ENCODE measurements around the gene STK33.

Gene STK33

DNA sequence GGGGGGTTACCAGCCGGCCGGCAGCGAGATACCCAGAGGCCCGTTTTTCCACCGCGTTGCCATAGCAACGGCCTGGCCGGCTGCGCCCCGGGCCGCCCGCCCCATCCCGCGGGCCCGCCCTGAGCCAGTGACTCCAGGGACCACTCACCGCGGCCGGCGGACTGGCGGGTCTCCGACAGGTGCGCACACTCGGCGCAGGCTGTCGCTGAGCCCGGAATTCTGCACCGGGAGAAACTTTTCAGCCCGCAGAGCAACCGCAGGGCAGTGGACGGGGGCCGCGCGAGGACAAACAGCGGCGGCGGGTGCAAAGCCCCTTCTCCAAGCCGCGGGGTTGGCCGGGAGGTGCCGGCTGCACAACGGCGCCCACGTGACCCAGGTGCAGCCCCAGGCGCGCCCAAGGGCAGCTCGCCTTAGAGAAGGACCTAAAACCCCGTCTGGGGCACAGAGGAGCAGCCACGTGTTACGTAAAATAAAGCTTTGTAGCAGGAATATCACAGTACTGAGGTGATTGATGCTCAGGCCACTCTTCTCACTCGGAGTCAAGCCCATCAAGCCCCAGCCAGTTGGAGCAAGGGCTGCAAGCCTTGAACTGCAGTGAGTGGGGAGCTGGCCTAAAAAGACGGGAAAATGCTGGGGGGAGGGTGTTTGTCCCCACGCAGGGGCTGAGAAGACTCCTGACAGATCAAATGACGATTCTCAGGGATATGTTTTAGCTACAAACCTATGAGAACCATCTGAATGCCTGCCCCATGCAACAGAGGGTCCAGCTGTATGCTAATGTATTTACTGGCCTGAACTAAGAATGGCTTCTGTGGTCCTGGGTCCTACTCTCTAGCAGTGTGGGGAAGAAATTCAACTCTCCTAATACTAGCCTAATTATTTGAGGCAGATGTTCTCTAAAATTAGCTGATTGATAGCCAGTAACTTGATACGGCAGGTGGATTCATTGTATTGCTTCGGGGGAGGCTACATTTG lies at the start of gene STK33:
Gene STK33, minus strand, starts transcription at position 294 of the 975 bp plus-strand sequence. CDS start 119,323 bp downstream, outside the sequence.
- peak; percentile 32 for DNase-seq (ENCODE audit: low read depth)

GRCh38 chr11:8642196-8642841 lies 48.3 kb upstream of the STK33 start:
- no peak for DNase-seq (ENCODE audit: low read depth)

GRCh38 chr11:8641332-8641731 lies 47.3 kb upstream of the STK33 start:
- DNase-seq (ENCODE audit: low read depth): no peak

GRCh38 chr11:8640267-8640906 lies 46.4 kb upstream of the STK33 start:
- no peak for DNase-seq (ENCODE audit: low read depth)

GRCh38 chr11:8639655-8640054 lies 45.6 kb upstream of the STK33 start:
- no peak for DNase-seq (ENCODE audit: low read depth)

GRCh38 chr11:8638300-8638699 lies 44.3 kb upstream of the STK33 start:
- peak; percentile 67 for DNase-seq (ENCODE audit: low read depth)

- DNase-seq (ENCODE audit: low read depth): no peak
Measured at GRCh38 chr11:8636127-8636526, 42.1 kb upstream of the STK33 start.

GRCh38 chr11:8634498-8634897 lies 40.5 kb upstream of the STK33 start:
- DNase-seq (ENCODE audit: low read depth): no peak

DNA sequence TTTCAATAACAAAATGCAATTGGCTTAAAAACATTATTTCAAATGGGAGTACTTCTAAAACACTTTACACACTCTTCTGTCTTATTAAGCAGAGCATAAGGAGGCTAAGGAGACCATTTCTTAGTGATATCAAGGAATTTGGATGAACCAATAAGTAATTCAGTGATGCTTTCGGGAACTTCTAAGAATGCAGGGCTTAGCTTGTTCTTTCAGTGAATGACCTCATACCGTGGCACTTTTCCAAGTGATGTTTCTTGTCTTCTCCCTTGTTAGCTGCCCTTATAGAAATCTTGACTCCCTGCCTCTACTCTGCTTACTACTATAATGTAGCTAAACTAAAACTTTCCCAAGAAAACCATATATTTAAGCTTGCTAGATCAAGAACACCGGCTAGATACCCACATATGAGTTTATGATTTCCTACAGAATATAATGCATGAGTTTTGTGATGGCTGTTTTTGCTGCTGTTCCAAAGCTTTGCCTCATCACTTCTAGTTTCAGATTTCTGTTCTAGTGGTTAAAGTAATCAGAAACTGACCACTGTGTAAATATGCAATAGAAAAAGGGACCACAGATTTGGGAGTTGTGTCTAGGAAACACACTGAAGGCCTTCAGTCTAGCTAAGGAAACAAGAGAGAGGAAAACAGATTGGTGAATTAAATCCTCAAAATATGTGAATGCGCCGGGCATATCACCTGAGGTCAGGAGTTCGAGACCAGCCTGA lies 37.5 kb upstream of the STK33 start:
- peak; percentile 92 for DNase-seq (ENCODE audit: low read depth)

DNA sequence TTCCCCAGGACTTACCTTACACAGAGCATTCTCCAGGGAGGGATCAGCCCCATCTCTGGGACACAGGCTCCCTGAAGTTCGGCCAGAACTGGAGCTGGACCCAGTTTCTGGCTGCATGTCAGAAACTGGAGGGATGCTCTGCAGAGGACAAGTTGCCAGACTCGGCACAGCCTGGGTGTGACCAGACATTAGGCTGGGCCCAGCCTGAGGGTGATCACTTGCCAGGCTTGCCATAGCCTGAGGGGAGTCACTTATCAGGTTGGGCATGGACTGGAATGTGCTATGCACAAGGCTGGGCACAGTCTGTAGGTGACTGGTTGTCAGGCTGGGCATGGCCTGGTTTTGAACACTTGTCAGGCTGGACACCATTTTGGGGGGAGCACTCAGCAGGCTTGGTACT lies 30.7 kb upstream of the STK33 start:
- DNase-seq (ENCODE audit: low read depth): no peak

DNA sequence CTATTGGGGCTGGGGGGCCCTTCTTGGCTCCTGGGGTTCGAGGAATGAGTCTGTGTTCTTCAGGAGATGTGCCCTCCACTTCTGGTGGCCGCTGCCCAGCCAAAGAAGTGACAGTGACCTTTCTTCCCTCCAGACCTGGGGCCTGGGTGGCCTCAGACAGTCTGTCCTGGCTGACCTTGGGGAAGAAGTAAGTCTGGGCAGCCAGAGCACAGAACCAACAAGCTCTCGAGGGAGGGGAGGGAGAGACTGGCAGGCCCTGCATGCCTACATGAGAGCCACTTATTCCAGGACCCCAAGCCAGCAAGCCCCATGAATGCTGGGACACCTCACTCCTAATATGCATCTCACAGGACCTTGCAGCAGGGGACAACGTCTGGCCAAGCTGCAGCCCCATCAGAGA lies 27.1 kb upstream of the STK33 start:
- DNase-seq (ENCODE audit: low read depth): no peak

DNA sequence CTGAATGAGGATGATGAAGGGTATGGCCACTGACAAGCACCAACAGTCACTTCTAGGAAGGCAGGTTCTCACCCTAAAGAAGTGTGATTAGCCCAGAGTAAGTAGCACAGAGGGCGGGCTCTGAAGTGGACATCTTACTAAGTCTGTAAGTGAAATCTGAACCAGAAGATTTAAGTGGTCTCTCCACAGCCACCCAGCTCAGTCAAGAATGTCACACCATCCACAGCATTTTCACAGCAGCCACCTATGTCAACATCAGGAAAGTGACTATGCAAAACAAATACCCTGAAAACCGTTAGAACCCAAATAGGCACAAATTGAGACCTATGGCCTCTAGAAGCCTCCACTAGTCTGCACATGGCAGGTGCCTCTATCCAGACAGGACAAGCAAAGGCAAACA lies 23.0 kb upstream of the STK33 start:
- no peak for DNase-seq (ENCODE audit: low read depth)

DNA sequence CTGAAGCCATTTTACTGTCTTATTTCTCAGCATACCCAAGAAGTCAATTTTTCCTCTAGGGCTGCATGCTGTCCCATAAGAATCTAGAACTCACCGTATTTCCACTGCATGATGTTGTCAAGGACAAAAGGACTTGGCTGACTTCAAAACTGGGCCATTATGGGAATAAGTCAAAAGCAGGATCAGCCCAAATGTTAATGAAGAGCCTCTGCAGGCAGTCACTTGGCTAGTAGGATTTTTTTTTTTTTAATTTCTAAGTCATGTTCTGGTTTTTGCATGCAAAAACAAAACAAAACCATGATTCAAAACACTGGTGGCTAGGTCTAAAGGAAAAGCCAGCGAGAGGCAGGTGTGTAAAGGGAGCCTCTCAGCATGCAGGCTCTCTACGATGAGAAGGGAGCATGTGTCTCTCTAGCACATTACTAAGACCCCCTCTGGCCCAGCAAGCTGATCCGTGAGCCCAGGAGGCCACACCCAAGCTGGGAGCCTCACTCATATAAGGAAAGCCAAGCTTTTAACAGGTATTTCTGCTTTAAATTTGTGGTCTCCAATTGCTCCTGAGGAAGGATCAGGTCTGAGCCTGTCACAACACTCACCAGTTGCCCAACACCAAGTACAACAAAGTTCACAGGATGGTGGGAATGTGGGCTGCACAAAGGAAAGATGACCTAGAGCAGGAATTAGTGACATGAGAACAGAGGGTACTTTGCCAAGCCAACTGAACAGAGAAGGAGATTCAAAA lies 21.4 kb upstream of the STK33 start:
- no peak for DNase-seq (ENCODE audit: low read depth)

- DNase-seq (ENCODE audit: low read depth): no peak
Measured at GRCh38 chr11:8614497-8614896, 20.5 kb upstream of the STK33 start.

GRCh38 chr11:8613036-8613435 lies 19.0 kb upstream of the STK33 start:
- peak; percentile 47 for DNase-seq (ENCODE audit: low read depth)

DNA sequence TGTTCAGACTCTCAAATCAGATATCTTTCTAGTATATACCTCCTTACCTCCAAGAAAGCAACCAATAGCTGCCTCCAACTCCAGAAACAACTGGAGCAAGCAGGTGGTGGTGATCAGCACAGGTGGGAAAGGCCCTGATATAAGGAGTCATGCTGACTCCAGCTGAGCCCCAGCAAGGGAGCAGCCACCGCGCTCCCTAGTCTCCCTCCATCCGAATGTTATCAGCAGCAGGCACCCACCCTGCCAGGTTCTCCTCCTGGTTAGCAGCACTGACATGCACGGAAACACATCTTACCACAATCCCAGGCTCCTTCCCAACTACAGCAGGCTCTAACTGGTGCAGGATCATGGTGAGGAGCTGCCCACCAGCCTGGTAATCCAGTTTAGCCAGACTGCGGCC lies 18.5 kb upstream of the STK33 start:
- DNase-seq (ENCODE audit: low read depth): no peak

DNA sequence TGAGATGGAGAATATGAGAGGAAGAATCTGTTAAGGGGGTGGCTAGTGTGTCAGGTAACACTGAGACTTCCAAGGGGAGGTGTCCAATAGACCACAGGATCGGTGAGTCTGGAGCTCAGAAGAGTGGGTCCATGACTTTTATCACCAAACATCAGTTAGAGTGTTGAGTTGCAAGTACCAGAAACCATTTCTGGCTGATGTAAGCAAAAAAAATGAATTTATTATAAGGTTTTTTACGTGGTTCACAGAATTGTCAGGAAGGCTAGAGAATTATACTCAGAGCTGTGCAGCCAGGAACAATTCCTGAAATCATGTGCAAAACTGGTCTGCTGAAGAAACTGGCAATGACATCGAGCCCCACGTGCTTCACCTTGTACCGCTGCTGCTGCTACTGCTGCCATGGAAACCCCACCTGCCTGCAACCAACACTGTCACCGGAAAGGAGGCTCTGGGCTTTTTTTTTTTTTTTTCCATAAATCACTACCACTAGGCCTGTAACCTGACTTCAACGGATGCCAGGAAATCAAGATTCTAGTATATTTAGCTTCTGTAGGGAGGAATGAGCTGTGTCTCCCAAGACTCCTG lies 16.6 kb upstream of the STK33 start:
- DNase-seq (ENCODE audit: low read depth): peak; percentile 63

DNA sequence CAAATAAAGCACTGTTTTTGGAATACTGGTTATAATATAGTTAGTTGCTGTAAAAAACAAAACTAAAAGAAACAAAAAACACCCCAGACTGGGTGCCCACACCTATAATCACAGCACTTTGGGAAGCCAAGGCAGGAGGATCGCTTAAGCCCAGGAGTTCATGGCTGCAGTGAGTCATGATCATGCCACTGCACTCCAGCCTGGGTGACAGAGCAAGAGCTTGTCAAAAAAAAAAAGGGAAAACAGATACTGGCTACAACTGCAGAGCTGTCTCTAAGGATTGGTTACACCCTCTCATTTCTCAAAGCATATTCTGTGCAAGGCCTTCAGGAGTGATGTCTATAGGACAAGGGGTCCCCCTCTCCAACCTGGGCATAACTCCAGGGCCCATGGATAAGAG lies 14.6 kb upstream of the STK33 start:
- DNase-seq (ENCODE audit: low read depth): no peak

DNA sequence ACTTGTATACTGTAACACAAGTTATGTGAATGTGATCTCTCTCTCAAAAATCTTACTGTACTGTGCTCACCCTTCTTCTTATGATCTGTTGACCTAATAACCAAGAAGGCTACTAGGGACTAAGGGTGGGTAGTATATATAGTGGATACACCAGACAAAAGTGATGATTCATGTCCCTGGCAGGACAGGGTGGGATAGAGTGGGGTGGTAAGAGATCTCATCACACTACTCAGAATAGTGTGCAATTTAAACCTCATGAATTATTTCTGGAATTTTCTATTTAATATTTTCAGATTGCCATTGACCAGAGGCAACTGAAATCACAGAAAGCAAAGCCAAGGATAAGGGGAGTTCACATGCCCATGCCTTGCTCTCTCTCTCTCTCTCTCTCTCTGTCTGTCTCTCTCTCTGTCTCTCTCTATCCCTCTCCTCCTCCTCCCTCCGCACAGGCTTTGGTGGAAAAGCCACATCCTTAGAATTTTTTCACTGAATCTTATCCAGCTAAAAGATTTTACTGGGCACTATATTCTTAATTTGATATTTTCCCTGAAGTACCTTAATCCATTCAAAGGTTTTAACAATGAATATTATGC lies 12.0 kb upstream of the STK33 start:
- DNase-seq (ENCODE audit: low read depth): no peak

DNA sequence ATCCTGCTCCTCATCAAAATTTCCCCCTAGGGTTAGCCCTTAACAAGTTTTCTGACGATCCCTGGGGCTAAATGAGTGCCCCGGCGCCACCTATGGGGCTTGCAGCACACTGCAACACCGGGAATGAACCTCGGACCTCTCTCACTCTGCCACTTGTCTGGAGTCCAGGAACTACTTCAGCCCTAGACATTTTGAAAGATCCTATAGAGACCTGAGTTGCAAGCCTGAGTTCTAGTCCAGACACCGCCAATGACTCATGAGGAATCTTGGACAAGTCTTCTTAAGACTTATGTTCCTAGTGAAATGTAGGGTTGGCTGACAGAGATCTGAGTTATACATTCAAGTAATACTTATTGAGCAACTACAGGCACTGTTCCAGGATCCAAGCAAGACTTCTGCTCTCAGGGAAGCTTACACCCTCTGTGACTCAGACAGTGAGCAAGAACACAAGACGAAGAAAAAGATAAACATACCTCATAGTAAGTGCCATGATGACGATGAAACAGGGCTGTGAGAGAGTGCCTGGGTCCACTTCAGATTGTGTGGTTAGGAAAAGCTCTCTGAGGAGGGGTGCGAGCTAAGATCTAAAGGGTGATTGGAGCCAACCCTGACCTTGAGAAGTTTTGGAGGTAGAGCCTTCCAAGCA lies 10.2 kb upstream of the STK33 start:
- DNase-seq (ENCODE audit: low read depth): peak; percentile 100
